ENCODE data around the gene SRGAP1. TPM values are rescaled to one million over a fixed set of nuclear protein-coding genes. Genes with fewer than 3 reads are reported as not detected.

SRGAP1 gene
- total RNA-seq, 4 donors from 2014 or later = 7.6 to 17.5 (median 14.6) TPM

DNA sequence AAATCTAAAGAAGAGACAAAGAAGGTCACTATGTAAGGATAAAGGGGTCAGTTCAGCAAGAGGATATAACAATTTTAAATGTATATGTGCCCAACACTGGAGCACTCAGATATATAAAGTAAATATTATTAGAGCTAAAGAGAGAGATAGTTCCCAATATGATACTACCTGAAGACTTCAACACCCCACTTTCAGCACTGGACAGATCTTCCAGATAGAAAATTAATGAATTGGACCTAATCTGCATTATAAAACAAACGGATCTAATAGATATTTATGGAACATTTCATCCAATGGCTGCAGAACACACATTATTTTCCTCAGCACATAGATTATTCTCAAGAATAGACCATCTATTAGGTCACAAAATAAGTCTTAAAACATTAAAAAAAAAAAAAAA, 24.1 kb upstream of the SRGAP1 start:
- TF ChIP-seq, protein P1, sequence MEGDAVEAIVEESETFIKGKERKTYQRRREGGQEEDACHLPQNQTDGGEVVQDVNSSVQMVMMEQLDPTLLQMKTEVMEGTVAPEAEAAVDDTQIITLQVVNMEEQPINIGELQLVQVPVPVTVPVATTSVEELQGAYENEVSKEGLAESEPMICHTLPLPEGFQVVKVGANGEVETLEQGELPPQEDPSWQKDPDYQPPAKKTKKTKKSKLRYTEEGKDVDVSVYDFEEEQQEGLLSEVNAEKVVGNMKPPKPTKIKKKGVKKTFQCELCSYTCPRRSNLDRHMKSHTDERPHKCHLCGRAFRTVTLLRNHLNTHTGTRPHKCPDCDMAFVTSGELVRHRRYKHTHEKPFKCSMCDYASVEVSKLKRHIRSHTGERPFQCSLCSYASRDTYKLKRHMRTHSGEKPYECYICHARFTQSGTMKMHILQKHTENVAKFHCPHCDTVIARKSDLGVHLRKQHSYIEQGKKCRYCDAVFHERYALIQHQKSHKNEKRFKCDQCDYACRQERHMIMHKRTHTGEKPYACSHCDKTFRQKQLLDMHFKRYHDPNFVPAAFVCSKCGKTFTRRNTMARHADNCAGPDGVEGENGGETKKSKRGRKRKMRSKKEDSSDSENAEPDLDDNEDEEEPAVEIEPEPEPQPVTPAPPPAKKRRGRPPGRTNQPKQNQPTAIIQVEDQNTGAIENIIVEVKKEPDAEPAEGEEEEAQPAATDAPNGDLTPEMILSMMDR (IDR thresholded peaks at IDR 0.05) = no peak
- TF ChIP-seq POLR2AphosphoS5 (IDR thresholded peaks at IDR 0.05) (no peak), POLR2A (IDR thresholded peaks at IDR 0.05; ENCODE audit: low read depth) (no peak), EP300 (IDR thresholded peaks at IDR 0.05) (no peak)
- Histone ChIP-seq H3K4me3 (no peak overlapping the region), H3K4me1 (peaks cover 0 to 10% (median 7%) of the 10 kb centered on the region in 4 donors), H3K36me3 (no peaks in the 10 kb centered on the region), H3K9me3 (peaks cover 0 to 7% (median 0%) of the 10 kb centered on the region in 4 donors), H3K27me3 (peaks cover 0 to 6% (median 0%) of the 10 kb centered on the region in 4 donors), H3K27ac (replicated peaks in 1 of 4) (no peak overlapping the region)
- intact Hi-C loops (cut with DNase I) = no loop called here
- DNase-seq (ENCODE audit: extremely low spot score) = no peak
- 67% methylated on average over 1 of the region's 1 CpG for WGBS

DNA sequence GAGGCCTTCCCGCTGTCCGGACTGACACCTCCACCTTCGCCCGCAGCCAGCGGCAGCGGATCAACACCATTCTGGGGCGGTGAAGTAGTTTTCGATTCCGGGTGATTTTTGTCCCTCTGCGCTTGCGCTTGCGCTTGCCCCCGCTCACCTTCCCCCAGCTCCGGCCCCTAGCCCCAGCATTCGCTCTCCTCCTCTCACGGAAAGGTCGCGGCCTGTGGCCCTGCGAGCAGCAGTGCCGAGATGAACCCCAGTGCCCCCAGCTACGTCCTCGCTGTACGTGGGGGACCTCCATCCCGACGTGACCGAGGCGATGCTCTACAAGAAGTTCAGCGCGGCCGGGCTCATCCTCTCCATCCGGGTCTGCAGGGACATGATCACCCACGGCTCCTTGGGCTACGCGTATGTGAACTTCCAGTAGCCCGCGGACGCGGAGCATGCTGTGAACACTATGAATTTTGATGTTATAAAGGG, 22.7 kb upstream of the SRGAP1 start:
- no peaks in the 10 kb centered on the region for H3K36me3 ChIP-seq
- no peak for DNase-seq (ENCODE audit: extremely low spot score)
- intact Hi-C loops (cut with DNase I) = no loop called here
- no peak for TF ChIP-seq POLR2A (IDR thresholded peaks at IDR 0.05; ENCODE audit: low read depth)
- TF ChIP-seq POLR2AphosphoS5 (IDR thresholded peaks at IDR 0.05) = no peak
- TF ChIP-seq, protein P1 (IDR thresholded peaks at IDR 0.05) = no peak
- TF ChIP-seq EP300 (IDR thresholded peaks at IDR 0.05) = no peak
- H3K4me3 ChIP-seq = peak overlapping the region; percentile 52 to 68 (median 56)
- peaks cover 0 to 6% (median 0%) of the 10 kb centered on the region in 4 donors for H3K27me3 ChIP-seq
- peaks cover 0 to 10% (median 7%) of the 10 kb centered on the region in 4 donors for H3K4me1 ChIP-seq
- H3K27ac ChIP-seq (replicated peaks in 1 of 4) = peak overlapping the region; percentile 54 to 67 (median 58)
- 27% methylated on average over 30 of the region's 38 CpGs for WGBS
- H3K9me3 ChIP-seq = peaks cover 0 to 7% (median 0%) of the 10 kb centered on the region in 4 donors

DNA sequence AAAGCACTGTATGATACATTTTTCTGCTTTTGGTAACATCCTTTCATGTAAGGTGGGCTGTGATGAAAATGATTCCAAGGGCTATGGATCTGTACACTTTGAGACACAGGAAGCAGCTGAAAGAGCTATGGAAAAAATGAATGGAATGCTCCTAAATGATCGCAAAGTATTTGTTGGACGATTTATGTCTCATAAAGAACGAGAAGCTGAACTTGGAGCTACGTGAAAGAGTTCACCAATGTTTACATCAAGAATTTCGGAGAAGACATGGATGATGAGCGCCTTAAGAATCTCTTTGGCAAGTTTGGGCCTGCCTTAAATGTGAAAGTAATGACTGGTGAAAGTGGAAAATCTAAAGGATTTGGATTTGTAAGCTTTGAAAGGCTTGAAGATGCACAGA, 22.1 kb upstream of the SRGAP1 start:
- Histone ChIP-seq H3K9me3 (peaks cover 0 to 7% (median 0%) of the 10 kb centered on the region in 4 donors), H3K4me1 (peaks cover 0 to 10% (median 7%) of the 10 kb centered on the region in 4 donors), H3K4me3 (peak overlapping the region; percentile 52 to 68 (median 56)), H3K36me3 (no peaks in the 10 kb centered on the region), H3K27ac (replicated peaks in 1 of 4) (peak overlapping the region; percentile 54 to 67 (median 58)), H3K27me3 (peaks cover 0 to 6% (median 0%) of the 10 kb centered on the region in 4 donors)
- 49% methylated on average over 6 of the region's 6 CpGs for WGBS
- DNase-seq (ENCODE audit: extremely low spot score) = no peak
- no peak for TF ChIP-seq POLR2A (IDR thresholded peaks at IDR 0.05; ENCODE audit: low read depth)
- intact Hi-C loops (cut with DNase I) = no loop called here

DNA sequence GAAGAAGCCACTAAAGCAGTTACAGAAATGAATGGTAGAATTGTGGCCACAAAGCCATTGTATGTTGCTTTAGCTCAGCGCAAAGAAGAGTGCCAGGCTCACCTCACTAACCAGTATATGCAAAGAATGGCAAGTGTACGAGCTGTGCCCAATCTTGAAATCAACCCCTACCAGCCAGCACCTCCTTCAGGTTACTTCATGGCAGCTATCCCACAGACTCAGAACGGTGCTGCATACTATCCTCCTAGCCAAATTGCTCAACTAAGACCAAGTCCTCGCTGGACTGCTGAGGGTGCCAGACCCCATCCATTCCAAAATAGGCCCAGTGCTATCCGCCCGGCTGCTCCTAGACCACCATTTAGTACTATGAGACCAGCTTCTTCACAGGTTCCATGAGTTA, 21.5 kb upstream of the SRGAP1 start:
- Histone ChIP-seq H3K27ac (replicated peaks in 1 of 4) (no peak overlapping the region), H3K27me3 (no peaks in the 10 kb centered on the region), H3K36me3 (no peaks in the 10 kb centered on the region), H3K9me3 (peaks cover 0 to 7% (median 0%) of the 10 kb centered on the region in 4 donors), H3K4me3 (no peak overlapping the region), H3K4me1 (peaks cover 0 to 10% (median 7%) of the 10 kb centered on the region in 4 donors)
- DNase-seq (ENCODE audit: extremely low spot score) = no peak
- WGBS = 92% methylated on average over 6 of the region's 6 CpGs
- no peak for TF ChIP-seq EP300 (IDR thresholded peaks at IDR 0.05)
- TF ChIP-seq POLR2AphosphoS5 (IDR thresholded peaks at IDR 0.05) = no peak
- no peak for TF ChIP-seq POLR2A (IDR thresholded peaks at IDR 0.05; ENCODE audit: low read depth)
- TF ChIP-seq, protein P1 (IDR thresholded peaks at IDR 0.05) = no peak
- intact Hi-C loops (cut with DNase I) = no loop called here

DNA sequence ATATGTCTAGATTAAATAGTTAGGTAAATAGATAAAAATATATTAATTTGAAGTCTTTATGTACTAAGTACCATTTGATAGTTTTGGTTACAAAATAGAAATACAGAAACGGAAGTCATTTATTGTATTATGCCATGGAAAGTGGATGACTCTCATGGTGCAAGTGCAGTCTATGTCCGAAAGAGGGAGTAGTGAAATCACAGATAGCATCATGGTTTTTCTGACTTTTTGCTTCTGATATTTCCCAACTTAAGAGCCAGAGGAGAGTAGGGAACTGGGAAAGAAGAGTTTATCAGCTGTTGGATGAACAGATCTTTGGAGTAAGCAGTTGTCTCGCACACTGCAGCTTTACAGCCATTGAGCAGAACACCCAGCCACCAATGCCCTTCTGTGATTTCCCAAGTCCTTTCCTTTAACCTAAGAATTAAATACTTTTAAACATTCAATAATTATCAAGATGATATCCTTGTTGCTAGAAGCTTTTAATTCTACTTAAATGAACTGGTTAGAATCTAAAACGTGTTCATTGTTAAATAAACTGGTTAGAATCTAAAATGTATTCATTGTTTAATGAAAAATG, 18.4 kb upstream of the SRGAP1 start:
- 35% methylated on average over 4 of the region's 4 CpGs for WGBS
- no peak for DNase-seq (ENCODE audit: extremely low spot score)
- H3K4me3 ChIP-seq = no peak overlapping the region

More for the DNA sequence above, 18.4 kb upstream of the SRGAP1 start:
- intact Hi-C loops (cut with DNase I) = no loop called here
- Histone ChIP-seq H3K9me3 (peaks cover 0 to 7% (median 0%) of the 10 kb centered on the region in 4 donors), H3K27ac (replicated peaks in 1 of 4) (no peak overlapping the region), H3K27me3 (no peaks in the 10 kb centered on the region), H3K36me3 (no peaks in the 10 kb centered on the region), H3K4me1 (peaks cover 0 to 10% (median 7%) of the 10 kb centered on the region in 4 donors)
- TF ChIP-seq, protein P1 (IDR thresholded peaks at IDR 0.05) = peak; percentile 64 to 71 (median 69)
- TF ChIP-seq EP300 (IDR thresholded peaks at IDR 0.05) (no peak), POLR2A (IDR thresholded peaks at IDR 0.05; ENCODE audit: low read depth) (no peak)
